ENCODE results near the gene ADNP2.
"Not testable (repeated sequence)": the region's sequence is repeated elsewhere in the genome, so short reads cannot be mapped to it uniquely, and the experiment has no call there.

ADNP2 gene

DNA sequence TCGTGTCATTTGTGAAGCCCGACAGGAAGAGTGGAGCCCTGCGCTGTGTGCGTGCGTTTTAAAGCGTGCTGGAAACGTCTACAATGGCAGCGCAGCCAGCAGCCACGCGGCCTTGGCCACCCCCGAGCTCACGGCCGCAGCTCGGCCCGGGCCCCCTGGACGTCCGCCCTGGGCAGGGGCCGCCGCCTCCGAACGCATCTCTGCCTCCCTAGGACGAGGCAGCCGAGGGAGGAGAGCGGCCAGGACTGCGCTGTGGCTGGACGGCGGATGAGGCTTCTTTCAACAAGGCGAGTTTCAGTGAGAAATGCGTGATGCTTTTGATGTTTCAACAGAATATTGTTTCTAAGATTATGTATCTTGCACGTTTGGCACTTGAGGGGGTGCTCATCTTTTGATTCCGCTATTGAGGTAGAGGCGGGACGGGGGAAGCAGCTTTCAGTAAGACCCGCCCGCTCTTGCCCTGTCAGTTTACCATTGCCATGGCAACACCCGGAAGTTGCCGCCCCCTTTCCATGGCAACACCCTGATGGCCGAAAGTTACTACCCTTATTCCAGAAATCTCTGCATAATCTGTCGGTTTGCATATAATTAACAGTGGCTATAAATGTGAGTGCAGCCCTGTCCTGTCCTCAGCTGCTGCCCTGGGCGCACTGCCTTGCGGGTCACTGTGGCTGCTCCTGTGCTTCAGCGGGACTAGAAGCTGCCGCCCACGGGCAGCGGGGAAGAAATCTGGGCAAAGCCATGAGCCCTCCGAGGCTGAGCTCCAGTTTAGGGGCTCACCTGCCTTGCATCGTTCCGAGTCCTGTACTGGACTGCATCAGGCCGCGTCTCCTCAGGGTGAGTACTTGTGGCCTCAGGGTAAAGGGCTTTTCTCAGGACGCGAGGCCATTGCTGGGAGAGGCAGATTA lies 38.6 kb downstream of the ADNP2 start:
- DNase-seq = peak in 1 of 2 experiments; percentile 68

GRCh38 chr18:80148326-80149199 lies 39.5 kb downstream of the ADNP2 start:
- no peak for DNase-seq

DNA sequence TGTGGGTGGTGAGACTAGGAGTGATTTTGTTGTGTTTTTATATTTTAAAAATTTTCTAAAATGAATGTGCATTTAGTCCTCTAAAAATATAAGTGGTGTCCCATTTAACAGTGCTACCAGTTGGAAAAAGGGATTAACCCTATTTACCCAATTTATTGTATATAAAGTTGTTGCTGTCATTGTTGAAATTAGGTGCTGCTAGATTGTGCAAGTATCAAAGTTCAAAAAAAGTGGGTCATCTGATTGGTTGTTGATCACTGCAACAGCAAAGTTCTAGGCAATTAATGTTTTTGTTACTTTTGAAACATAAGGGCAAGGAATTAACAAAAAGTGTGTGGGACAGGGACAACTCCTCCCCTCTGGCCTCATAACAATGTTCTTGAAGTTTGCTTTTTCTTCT lies 40.6 kb downstream of the ADNP2 start:
- no peak for DNase-seq

DNA sequence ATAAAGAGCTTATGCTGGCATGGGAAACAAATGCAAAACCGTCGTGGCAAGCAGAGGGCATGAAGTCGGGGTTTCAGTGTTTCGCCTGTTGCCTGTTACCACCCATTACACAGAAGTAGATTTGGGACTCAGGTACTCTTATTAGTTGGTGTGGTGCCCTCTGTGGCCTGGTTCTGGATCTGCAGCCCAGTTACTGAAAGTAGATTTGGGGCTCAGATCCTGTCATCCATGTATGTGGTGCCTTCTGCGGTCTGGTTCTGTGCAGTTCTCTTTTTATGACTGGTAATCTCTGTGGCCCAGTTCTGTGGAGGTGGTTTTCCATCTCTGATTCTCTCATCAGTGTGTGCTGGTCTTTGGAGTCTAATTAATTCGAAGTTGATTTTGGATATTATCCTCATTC lies 45.2 kb downstream of the ADNP2 start:
- peak in 1 of 2 experiments; percentile 23 for DNase-seq

DNA sequence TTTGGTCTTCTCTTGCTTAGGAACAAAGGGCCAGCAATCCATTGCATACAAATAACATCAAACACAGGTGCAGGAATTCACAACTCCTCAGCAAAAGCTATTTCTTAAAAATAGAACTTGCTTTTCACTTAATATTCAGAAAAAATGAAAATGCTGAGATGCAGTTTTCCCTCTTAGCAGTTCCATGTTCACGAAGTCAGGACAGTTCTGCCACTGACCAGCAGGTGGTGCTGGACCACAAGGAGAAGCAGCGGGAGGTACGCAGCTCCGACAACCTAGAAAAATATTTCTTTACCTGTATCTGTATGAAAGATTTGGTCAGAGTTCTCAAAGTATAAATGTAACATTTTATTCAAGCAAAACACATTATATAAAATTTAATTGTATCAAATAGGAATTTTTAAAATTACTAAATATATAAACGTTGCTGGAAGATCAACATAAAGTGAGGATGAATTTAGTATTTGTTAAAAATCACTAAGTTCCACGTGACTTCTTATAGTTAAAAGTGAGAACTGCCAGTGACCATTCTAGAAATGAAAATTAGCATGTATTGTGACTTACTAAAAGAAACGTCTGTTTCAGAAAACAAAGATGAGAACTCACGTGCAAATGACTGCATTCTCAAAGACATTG lies 48.8 kb downstream of the ADNP2 start:
- DNase-seq = peak in 1 of 2 experiments; percentile 27

DNA sequence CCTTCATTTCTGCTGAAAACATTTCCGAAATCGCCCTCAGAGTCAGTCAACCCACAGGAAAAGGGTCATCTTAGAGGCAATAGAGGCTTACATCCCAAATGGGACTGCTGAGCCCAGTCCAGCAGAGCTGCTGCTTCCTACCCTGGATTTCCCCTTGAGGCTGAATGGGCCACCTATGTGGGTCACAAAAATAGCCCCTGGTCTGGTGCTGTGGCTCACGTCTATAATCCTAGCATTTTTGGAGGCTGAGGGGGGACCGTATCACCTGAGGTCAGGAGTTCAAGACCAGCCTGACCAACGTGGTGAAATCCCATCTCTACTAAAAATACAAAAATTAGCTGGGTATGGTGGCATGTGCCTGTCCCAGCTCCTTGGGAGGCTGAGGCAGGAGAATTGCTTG lies 49.3 kb downstream of the ADNP2 start:
- no peak for DNase-seq

DNA sequence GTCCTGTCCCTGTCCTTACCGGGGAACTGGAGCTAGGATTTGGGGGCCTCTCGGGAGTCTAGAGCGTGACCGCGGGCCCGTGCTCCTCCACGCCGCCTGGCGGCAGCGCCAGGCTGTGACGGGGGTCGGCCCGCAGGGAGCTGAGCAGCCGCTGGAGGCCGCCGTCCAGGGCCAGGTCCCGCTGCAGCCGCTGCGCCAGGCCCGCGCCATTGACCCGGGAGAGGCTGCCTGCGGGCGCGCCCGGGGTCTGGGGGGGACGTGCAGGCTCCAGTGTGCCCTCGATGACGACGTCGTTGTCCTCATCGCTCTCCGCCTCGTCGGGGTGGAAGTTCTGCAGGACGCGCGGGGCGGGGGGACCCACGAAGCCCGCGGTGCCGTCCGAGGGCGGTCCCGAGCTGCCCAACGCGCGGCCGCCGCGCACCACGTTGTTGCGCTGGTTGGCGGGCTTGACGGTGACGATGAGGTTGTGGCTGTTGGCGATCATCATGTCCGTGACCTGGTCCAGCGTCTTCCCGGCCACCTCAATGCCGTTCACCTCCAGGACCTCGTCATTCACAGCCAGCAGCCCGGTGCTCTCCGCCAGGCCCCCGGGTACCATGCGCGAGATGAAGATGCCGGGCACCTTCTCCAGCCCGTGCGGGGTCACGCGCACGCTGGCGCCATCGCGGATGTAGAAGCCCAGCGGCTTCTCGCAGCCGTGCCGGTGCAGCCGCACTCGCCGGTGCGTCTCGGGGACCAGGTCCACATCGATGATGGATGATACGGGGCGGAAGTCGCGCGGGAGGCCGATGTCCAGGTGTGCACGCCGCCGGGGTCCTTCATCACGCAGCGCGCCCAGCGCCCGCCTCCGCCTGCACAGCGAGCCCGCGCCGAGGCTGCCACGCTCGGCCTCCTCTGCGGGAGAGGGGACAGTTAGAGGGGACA lies 50.9 kb downstream of the ADNP2 start:
- no peak for DNase-seq

DNA sequence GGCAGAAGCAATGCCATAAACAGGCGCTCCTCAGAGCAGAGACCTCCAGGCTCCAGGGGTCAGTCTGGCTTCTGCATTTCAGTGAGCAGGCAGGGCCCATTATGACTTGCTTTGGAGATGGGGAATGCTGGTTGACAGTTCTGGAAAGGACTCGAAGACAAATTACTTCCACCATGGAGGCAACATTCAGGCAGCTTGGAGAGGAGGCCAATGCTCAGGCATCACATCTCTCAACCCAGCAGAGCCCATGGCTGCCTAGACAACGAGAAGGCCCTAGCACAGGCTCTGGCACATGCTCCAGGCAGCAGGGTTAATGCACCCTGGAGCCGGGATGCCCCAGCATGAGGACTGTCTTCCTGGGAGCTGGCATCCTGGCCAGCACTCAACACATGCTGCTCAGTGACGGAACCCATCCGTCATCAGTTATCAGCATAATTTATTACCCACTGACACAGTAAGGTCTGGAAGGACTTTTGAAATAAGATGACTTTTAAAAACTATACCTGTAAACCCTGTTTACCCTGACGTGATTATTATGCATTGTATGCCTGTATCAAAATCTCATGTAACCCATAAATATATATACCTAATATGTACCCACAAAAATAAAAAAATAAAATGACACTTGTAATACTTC lies 52.8 kb downstream of the ADNP2 start:
- DNase-seq = no peak

DNA sequence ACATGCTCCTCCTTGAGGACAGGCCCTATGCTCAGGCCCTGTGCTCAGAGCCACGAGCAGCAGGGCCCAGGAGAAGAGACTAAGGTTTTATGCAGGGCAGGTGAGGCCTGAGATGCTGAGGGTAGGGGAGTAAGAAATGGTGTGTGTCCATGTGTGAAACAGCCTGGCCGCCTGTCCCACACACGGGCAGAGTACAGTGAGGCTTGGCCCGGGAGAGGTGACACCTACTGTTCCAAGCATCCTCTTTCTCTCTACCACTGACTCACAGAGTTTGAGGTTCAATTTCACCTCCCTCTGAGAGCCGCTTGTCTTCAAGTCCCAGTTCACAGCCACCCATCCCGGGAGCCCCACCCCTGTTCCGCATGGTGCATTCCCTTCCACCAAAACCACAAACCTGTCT lies 54.1 kb downstream of the ADNP2 start:
- no peak for DNase-seq

GRCh38 chr18:80164727-80165355 lies 55.8 kb downstream of the ADNP2 start:
- not testable (repeated sequence) for DNase-seq

DNA sequence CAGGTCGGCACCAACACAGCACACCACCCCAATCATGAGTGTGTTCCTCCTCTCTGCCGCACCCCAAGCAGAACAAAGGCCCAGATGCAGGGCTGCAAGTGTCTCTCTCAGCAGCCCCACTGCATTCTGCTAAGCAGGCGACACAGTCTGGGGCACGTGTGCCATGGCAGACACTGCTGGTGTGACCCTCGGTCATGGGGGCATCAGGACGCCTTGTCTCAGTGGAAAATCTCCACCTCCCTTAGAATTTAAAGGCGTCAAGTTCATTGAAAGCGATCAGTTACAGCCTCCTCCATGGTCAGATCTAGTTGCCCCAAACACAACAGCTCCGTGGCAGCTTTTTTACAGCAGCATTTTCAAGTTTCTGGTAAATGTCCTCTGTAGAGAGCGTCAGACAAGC lies 57.2 kb downstream of the ADNP2 start:
- no peak for DNase-seq

DNA sequence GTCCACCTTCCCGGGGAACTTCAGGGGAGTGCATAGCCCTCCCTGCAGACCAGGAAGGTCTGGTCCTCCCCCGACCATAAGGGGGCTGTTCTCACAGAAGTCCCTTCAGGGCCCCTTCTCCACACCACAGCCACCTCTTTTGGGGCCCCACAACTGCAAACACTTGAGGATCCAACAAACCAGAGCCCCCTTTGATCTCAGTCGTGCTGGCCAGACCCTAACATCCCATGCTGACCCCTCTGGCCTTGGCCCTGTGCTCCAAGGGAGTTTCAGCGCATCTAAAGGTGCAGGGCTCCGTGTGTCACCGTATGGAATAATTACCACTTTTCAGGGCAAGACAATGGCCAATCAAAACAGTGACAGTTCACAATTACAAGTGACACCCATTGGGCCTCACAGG lies 57.7 kb downstream of the ADNP2 start:
- no peak for DNase-seq

GRCh38 chr18:80167331-80167730 lies 58.3 kb downstream of the ADNP2 start:
- DNase-seq = no peak

DNA sequence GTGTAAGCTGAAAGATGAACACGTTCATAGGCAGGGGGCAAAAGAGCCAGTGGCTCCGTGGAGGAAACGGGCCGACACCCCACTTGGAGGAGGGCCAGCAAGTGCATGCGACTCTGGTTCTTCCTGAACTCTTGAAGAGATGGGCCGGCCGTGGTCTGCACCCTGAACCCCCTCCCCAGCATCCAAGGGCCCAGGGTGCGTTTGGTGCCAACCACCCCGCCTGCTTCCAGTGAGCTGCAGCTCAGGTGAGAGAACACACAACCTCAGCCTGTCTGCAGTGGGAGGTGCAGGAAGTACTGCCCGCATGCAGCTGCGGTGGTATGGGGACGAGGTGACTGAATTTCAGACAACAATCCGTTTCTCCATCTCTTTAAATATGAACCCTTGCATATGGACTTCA lies 58.9 kb downstream of the ADNP2 start:
- DNase-seq = no peak

- no peak for DNase-seq
Observed at GRCh38 chr18:80168346-80168745, 59.3 kb downstream of the ADNP2 start.

DNA sequence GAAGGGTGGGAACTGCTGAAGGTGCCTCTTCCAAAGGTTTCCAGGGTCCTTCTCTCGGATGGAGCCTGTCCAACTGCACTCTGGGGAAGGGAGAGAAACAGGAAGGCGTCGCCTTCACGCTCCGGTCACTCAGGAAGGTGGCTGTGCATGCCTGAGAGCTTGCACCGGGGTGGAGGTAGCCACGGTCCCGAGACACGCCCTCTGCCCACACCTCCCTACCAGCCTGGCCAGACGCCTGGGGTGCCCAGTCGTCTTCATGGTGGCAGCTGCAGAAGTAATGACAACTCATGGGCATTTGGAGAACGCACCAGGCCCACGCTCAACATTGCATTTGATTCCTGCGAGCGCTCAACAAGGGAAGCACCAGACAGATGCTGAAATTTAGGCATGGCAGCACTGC lies 59.9 kb downstream of the ADNP2 start:
- DNase-seq = no peak

GRCh38 chr18:80169607-80170006 lies 60.5 kb downstream of the ADNP2 start:
- DNase-seq = no peak

DNA sequence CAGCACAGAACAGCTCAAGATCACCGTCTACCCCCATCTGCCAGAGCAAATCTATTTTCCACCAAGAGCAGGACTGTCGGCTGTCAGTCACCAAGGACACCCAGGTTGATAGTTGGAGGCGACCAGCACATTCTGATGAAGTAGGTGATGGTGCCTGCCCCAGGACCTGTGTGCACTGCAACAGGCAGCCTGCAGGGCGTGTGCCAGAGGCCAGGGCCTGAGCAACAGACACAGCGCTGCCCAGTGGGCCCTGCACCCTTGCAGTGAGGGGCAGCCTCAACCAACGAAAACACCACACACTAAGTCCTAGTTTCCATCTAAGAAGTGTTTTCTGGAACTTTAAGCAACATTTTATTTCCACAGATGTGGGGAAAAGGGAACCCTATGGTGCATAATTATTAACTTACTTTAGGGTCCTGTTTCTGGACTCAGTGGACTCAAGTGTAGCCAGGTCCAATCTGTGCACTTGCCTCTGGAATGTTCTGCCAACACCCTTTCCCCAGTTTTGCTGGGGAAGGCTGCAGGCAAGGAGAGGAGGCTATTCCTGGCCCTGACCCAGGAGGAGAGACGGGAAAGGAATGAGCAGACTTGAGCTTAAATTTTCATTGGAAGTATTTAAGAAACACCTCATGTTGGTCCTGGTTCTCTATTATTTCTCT lies 61.5 kb downstream of the ADNP2 start:
- DNase-seq = no peak

DNA sequence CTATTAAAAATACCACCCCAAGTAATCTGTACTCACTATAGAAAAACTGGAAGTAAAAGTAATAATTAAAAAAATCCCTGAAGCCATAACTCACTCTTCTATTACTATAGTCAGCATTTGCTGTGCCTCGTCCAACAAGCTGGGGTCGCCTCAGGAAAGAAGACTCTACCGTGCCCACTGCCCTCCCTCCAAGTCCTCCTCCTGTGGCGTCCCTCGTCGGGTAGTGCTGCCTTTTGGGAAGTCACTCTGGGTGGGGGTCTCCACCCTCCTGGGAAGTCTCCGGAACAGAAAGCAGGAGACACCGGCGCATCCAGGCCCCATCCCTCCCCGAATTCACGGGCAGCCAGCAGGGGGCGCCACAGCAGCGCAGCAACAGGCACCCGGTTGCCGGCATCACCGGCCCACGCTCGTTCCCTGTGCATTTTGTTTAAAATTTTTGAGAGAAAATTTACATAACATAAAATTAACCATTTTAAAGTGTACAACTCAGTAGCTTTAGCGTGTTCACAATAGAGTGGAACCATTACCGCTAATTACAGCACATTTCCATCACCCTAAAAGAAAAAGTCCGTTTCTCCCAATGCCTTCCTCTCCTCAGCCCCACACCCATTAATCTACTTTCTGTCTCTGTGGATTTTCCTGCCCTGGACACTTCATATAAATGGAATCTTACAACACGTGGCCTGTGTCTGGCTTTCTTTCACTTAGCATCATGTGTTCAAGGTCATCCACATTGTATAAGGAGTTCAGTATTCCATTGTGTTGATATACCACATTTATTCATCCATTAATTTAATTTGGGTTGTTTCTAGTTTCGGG lies 62.2 kb downstream of the ADNP2 start:
- no peak for DNase-seq

DNA sequence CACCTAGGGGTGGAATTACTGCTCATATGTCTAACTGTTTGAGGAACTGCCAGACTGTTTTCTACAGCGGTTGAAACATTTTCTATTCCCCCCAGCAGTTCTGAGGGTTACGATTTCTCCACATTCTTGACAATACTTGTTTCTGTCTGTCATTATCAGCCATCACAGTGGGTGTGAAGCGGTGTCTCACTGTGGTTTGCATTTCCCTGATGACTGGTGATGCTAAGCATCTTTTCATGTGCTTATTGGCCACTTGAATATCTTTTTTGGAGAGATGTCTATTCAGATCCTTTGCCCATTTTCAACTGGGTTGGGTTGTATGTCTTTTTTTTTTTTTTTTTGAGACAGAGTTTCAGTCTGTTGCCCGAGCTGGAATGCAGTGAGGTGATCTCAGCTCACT lies 63.0 kb downstream of the ADNP2 start:
- no peak for DNase-seq
